Fibroblast of skin of left biceps (primary cell): ENCODE measurements around the gene AP5M1.
"Not testable (repeated sequence)": the region's sequence is repeated elsewhere in the genome, so short reads cannot be mapped to it uniquely, and the experiment has no call there.

Experiments
- DNase-seq, 2 experiments: peaks; one replicate each; pipeline ENCODE4 v3.0.0-alpha.2; 2013; ENCODE audit warnings: low read depth in 2 of 2

The AP5M1 gene

GRCh38 chr14:57268161-57269069, at the start of gene AP5M1, which contains the start of gene EXOC5:
TSS of gene AP5M1 (plus strand) at chr14:57268971. CDS start at chr14:57269315, 344 bp downstream.
TSS of gene EXOC5 (minus strand) at chr14:57268905. CDS start at chr14:57268648, 257 bp downstream.
- DNase-seq = peak; percentile 76 to 78

- no peak for DNase-seq
Observed at GRCh38 chr14:57221931-57222330, 46.8 kb upstream of the AP5M1 start.

- no peak for DNase-seq
Observed at GRCh38 chr14:57227083-57227482, 41.7 kb upstream of the AP5M1 start.

DNA sequence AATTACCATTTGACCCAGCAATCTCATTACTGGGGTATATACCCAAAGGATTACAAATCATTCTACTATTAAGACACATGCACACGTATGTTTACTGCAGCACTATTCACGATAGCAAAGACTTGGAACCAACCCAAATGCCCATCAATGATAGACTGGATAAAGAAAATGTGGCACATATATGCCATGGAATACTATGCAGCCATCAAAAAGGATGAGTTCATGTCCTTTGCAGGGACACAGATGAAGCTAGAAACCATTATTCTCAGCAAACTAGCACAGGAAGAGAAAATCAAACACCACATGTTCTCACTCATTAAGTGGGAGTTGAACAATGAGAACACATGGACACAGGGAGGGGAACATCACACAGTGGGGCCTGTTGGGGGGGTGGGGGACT, 40.5 kb upstream of the AP5M1 start:
- DNase-seq = not testable (repeated sequence)

GRCh38 chr14:57232006-57232405, 36.8 kb upstream of the AP5M1 start:
- no peak for DNase-seq

- not testable (repeated sequence) for DNase-seq
Observed at GRCh38 chr14:57240115-57240514, 28.7 kb upstream of the AP5M1 start.

- DNase-seq = no peak
Observed at GRCh38 chr14:57243320-57243719, 25.5 kb upstream of the AP5M1 start.

- no peak for DNase-seq
Observed at GRCh38 chr14:57244106-57244505, 24.7 kb upstream of the AP5M1 start.

DNA sequence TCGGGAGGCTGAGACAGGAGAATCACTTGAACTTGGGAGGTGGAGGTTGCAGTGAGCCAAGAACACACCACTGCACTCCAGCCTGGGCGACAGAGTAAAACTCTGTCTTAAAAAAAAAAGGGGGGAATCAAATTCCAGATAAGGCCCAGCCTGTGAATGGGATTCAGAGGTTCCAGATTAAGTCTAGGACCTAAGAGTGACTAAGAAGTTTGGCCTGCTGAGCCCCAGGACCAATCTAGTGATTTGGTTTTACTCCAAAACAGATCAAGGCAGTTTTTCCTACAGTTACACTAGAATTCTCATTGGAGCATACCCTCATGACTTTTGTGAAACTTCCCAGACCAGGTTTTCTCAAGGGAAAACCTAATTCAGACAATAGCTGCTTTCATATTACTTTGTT, 22.8 kb upstream of the AP5M1 start:
- DNase-seq = no peak

GRCh38 chr14:57246933-57247657, 21.7 kb upstream of the AP5M1 start:
- no peak for DNase-seq

- no peak for DNase-seq
Observed at GRCh38 chr14:57254884-57255283, 13.9 kb upstream of the AP5M1 start.

DNA sequence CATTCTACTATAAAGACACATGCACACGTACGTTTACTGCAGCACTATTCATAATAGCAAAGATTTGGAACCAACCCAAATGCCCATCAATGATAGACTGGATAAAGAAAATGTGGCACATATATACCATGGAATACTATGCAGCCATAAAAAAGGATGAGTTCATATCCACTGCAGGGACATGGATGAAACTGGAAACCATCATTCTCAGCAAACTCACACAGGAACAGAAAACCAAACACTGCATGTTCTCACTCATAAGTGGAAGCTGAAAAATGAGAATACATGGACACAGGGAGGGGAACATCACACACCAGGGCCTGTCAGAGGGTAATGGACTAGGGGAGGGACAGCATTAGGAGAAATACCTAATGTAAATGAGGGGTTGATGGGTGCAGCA, 10.6 kb upstream of the AP5M1 start:
- not testable (repeated sequence) for DNase-seq

DNA sequence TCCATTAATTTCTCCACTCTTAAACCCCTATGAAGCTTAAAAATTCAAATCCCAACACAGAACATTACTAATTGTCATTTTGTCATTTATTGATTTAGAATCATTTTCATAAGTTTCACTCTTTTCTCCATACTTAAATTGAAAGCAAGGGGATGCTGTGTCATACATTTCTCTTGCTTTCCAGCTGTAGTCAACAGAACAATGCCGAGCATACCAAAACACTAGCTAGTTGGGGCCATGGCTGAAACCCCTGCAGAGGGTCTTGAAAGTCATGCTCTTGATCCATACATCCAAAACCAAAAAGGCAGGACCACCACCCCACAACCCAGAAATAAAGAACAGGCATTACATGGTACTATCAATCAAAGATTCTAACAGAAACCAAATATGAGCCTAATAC, 9.1 kb upstream of the AP5M1 start:
- DNase-seq = no peak

DNA sequence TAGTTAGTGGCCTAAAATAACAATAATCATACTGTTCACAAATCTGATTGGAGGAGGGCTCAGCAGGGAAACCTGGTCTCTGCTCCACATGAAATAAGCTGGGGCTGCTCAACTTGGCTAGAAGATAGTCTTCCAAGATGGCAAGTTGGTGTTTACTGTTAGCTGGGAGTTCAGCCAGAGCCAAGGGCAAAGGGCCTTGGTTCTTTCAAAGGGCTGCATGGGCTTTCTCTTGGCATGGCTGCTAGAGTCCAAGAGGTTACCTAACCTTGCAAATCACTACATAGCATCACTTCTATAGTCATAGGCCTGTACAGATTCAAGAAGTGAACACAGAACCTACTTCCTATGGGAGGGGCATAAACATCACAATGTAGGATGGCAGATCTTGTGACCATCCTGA, 7.2 kb upstream of the AP5M1 start:
- no peak for DNase-seq

GRCh38 chr14:57262117-57262516, 6.7 kb upstream of the AP5M1 start:
- no peak for DNase-seq

DNA sequence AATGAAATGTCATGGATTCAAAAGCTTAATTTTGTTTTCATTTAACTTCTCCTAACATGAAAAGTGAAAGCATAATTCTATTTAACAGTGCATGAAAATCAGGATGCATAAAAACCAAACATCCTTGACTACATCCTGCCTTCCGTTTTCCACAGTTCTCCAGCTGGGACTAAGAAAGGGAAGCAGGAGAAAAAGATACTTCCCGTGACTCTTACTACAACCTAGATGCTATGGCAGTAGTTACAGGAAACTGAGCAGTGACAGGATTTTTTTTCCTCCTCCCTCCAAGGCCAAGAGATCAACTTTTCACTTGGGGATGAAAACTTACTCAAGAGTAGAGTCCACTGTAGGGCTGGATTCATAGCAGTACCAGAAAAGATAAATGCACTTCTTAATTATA, 2.7 kb upstream of the AP5M1 start:
- DNase-seq = no peak

DNA sequence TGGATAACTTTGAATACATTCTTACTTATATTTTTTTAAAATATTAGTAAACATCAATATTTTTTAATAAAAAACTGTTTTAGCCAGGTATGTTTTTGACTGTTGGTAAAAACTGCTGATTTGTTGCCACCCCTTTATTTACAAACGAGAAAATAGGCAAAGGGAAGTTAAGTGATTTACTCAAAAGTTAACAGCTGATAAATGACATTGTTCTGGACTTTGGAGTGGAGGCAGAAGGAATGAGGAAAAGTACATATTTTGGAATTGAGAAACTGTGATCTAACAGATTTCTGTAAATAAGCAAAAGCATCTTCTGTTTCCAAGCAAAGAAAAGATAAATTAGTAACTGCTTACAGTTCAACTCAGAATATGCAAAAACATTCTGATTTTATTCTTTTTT, 4.5 kb downstream of the AP5M1 start:
- no peak for DNase-seq

DNA sequence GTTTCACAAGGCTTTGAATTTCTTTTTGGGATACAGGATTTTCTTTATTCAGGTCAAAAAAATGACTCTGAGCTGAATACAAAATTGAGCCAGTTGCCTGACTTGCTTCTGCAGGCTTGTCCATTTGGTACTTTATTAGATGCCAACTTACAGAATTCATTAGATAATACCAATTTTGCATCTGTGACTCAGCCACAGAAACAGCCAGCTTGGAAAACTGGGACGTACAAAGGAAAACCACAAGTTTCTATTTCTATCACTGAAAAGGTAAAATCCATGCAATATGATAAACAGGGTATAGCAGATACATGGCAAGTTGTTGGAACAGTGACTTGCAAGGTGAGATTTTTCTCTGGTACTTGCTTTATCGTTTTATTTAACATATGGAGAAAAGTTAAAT, 5.8 kb downstream of the AP5M1 start:
- no peak for DNase-seq

- no peak for DNase-seq
Observed at GRCh38 chr14:57275023-57275664, 6.4 kb downstream of the AP5M1 start.

DNA sequence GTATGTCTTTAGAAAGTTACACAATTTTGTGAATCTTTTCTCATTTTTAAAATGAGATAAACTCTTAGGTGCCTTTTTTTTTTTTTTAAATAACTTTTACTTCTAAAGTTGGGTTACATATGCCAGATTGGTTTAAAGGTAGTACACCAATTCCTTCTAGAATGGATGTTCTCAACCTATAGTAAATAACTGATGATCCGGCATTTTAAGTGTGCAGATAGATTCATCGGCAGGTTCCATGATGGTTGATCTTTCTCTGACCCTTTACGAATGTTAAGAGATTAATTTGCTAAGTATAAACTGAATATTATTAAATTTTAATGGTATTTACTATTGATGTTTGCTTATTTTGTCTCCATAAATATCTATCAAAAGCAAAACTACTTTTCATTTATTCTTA, 8.3 kb downstream of the AP5M1 start:
- no peak for DNase-seq

- DNase-seq = no peak
Observed at GRCh38 chr14:57287745-57288144, 19.0 kb downstream of the AP5M1 start.

DNA sequence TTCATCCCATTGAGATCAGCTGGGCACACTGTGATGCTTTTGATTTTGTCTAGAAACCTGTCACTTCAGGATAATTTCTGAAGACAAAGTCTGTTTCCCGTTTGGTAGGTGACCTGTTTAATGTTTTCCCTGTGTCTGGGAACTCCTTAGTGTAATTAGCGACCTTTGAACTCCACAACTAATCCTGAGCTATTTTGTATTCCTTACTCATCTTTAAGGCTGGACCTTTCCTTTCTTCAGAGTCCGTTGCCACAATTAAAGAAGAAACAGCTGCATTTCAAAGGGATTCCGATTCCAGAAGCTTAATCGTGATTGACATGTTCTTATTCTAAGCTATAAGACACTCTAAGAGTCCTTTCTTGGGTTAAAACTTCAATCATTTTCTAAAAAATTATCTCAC, 22.0 kb downstream of the AP5M1 start:
- DNase-seq = no peak
